AG08396 (cell line): Measurements from ENCODE around the gene B4GAT1.
"Not testable (repeated sequence)": the region's sequence is repeated elsewhere in the genome, so short reads cannot be mapped to it uniquely, and the experiment has no call there.

ENCODE experiments used
- DNase-seq: peaks from one replicate; pipeline ENCODE4 v3.0.0; 2012; ENCODE audit warnings: low spot score, mixed read lengths

The B4GAT1 gene

DNA sequence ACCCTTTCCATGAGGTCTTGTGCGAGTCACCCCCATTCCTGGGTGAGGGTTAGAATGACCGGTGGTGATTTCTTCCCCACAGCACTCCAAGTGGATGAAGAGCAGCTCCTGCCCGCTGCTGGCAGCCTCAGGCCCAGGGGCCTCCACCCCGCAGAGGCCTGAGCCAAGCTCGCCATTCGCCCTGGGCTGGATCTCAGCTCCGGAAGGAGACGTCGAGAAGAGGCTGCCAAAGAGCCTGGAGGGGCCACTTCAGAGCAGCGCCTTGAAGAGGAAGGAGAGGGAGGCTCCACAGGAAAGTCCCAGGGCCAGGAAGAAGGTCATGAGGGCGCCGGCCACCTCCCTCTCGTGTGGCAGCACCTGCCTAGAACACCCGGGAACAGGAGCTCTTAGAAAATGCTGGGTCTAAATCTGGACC is 15.8 kb upstream of the B4GAT1 start:
- no peak for DNase-seq

- no peak for DNase-seq
Observed at GRCh38 chr11:66362481-66363147, 15.2 kb upstream of the B4GAT1 start.

DNA sequence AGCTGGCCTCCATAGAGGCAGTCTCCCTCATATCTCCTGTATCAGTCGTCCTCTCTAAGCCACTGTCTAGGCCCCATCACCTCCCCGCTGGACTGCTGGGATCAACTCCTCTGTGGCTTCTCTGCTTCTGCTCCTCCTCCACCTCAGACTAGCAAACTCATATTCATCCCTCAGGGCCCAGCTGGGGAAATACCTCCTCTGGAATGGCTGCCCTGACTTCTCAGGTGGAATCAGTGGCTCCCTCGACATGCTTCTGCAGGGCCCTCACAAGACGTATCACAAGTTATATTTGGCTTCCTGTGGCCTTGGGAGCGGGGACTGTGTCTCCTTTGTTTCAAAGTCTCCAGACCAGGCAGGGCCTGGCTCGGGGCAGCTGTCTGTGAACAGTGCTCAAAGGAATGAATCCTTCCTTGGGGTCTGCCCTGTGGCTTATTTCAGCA is 14.1 kb upstream of the B4GAT1 start:
- DNase-seq, result peak; percentile 6

DNA sequence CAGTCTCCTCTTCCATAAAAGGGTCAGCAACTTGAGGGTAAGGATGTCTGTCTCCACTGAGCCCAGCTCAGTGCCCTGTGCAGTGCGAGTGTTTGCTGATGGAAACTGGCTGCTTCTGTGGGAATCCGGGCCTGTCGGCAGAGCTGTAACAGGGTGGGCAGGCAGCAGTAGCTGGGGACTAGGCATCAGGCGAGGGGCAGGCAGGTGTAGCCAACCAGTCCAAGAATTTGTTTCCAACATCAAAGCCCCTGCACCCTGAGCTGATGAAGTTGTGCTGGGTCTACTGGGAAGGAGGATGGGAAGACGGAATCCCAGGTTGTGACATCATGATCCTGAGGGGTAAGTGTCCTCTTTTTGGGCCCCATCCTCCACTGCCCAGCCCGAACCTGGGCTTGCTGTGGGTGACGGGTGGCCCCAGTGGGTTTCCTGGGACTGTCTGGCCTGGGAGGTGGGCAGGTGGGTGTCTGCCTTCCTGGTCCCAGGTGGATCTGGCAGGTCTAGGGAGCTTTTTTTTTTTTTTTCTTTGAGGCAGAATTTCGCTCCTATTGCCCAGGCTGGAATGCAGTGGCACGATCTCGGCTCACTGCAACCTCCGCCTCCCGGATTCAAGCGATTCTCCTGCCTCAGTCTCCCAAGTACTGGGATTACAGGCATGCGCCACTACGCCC is 13.1 kb upstream of the B4GAT1 start:
- peak; percentile 2 for DNase-seq

DNA sequence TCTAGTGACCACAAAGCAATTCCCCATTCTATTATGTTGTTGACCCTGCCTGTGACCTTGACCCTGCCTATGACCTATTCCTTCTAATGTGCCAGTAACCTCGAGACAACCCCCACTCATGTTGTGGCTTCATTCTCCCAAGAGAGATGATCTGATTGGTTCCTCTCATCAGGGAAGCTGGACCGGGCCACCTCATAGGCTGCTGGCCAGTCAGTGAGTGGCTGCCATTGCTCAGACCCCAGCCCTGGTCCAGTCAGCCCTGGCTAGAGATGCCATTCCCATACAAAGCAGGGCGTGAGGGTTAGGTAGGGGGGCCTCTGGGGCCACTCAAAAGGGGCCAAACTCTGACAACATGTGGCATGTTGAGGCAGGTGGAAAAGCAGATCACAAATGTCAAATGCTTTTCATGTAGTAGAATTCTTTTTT is 12.2 kb upstream of the B4GAT1 start:
- peak; percentile 7 for DNase-seq

DNA sequence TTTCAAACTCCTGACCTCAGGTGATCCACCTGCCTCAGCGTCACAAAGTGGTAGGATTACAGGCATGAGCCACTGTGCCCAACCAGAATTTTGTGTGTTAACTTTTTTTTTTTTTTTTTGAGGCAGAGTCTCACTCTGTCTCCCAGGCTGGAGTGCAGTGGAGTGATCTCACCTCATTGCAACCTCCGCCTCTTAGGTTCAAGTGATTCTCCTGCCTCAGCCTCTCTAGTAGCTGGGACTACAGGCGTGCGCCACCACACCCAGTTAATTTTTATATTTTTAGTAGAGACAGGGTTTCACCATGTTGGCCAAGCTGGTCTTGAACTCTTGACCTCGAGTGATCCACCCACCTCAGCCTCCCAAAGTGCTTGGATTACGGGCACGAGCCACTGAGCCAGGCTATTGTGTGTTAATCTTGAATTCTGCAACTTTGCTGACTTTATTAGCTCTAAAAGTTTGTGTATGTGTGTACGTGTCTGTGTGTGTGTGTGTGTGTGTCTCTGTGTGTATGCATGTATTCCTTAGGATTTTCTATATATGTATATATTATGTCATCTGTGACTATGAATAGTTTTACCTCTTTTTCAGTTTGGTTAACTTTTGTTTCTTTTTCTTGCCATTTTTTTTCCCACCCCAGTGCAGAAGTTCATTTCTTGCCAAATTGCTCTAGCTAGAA is 3.3 kb upstream of the B4GAT1 start:
- DNase-seq, result not testable (repeated sequence)

DNA sequence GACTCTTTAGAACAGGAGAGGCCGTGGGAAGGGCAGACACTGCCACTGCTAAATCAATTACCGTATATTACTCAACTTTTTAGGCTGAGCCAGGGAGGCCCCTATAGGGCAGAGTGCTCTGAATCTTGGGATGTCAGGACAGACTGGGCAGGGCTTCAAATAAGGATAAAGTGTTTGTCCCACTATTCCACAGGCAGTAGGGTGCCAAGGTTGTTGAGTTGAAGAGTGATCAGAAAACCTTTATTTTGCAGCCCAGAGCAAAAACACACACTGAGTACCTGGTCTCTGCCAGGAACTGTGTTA is 1.6 kb upstream of the B4GAT1 start:
- DNase-seq, result no peak

DNA sequence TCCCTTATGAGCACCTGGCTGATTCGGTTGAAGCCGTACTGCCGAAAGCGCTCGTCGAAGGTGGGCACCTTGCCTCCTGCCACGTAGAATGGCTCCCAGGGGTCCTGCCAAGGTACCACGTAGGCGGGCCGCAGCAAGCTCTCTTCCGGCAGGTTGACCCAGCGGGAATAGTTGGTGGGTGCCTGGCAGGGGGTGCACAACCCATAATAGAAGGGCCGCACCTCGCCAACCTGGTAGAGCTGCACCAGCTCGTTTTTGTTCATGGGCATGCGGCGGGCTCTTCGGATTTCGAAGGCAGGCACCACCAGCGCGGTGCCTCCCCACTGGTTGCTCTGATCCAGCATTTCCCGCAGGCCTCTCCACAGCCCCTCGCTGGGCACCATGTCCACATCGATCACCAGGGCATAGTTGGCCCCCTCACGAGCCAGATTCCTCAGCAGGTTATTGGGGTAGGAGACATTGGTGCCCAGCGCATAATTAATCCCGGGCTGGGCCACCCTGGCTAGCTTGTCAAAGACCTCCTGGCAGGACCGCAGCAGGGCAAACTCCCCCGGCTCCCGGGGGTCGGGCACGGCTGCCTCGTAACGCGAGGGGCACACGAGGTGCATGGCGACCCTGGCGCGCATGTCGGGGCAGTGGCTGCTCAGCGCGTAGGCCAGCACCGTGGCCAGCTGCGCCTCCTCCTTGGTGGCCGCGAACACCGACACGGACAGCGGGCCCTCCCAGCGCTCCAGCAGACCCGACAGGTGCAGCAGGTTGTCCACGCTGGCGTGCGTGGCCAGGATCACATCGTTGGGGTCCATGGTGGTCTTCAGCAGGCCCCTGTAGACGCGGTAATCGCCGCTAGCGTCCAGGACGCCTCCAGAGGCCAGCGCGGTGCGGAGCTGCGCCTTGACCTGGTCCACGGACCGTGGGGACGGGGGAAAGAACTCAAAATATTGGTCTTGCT is 679 bp downstream of the B4GAT1 start:
- DNase-seq, result no peak

DNA sequence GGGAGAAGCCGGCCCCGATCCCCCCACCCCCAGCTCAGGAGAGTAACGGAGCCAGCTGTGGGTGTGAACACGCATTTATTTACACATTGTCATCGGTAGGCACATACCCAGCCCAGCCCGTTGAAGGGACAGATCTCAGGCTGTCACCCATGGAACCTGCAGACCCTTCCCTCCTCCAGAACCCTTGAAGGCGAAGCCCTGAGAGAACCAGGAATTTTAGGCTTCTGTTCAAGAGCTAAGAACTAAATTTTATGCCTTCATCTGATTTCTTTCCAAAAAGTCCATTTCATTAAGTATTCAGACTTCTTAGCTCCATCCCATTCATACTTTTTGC is 2.1 kb downstream of the B4GAT1 start:
- DNase-seq, result no peak

DNA sequence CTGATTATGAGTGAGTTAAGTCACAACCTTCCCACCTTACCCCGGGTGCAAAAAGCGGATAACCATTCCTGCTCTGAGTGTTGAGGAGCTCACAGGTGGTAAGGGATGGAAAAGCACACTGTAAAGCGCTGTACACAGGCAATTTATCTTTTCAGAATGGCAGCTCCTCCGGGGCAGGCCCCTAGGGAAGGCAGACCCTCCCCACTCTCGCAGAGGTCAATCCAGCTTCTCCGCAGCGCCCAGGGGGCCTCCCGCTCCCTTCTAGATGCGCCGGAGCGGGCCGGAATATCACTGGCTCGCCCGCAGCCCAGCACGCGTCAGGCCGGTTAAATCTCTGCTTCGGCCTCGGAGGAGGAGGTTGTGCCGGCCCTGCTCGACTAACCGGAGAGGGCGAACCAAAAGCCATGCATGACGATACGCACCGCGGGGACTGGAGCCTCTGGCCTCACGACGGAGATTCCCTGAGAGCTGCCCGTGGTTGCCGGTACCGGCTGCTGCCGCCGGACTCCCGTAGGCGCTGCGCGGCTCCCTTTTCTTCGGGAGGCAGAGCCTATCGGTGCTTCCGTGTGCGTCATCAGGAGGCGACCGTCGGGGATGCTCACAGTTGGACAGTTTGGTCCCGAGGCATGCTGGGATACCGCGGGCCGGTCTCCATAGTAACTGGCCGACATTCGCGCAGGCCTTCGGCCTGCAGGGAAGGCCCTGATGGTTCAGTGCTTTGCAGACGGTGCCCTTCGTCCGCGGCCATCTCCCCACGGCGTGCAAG is 2.7 kb downstream of the B4GAT1 start, which contains the start of gene BRMS1:
Gene BRMS1, minus strand, starts transcription at position 555 of the 766 bp plus-strand sequence. CDS start 2,870 bp downstream, outside the sequence.
- DNase-seq, result peak; percentile 94

DNA sequence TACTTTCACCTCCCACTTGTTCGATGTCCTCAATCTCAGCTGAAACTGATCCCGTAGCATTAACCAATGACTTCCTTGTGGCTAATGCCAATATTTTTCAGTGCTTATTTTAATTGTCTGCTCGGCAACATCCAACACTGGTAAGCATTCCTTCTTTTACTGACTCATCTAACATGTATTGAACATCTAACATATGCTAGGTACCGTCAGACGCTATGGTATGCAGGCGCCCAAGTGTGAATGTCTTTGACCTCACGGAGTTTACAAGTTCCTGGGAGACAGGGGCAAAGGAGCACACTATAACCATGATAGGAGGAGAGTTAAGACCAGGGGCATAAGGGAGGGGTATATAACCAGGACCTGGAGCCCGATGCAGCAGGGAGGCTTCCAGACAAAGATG is 4.3 kb downstream of the B4GAT1 start:
- DNase-seq, result no peak

- no peak for DNase-seq
Observed at GRCh38 chr11:66341502-66342126, 5.8 kb downstream of the B4GAT1 start.

DNA sequence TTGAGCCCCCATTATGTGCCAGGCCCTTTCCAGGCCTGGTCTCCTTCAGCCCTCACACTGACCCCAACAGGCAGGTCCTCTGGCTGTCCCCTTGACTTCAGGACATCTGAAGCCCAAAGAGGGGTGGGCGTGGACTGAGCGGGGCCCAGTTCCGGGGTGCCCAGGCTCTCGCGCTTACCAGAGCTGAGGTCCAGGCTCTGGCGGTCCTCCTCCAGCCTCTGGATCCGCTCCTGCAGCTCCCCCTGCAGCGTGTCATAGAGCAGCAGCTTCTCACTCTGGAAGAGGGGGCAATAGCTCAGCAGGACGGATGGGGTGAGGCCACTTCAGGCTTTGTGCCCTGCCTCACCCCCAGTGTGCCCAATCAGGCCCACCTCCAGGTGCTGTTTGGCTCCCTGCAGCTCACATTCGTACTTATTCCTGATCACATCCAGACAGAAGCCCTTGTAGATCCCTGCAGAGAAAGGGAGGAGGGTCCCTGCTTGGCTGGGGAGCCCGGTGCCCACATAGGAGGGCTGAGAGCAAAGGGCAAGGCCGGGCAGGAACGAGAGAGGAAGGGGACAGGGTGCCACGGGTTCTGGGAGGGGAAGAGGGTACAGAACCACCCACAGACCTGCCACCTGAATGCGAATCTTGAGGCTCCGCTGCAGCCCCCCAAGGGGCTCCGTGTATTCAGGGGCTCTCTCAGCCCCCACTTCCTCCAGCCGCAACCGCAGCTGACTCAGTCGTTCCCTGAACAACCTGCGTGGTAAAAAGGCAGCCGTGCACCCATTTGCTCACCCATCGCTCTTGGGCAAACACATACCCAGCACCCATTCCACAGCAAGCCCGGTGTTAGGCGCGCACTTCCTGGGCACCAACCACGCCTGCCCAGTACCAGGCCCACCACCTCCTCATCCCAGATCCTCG is 6.6 kb downstream of the B4GAT1 start:
- DNase-seq, result no peak

- DNase-seq, result no peak
Observed at GRCh38 chr11:66339686-66340483, 7.5 kb downstream of the B4GAT1 start.

GRCh38 chr11:66339162-66339675 is 8.2 kb downstream of the B4GAT1 start:
- no peak for DNase-seq

DNA sequence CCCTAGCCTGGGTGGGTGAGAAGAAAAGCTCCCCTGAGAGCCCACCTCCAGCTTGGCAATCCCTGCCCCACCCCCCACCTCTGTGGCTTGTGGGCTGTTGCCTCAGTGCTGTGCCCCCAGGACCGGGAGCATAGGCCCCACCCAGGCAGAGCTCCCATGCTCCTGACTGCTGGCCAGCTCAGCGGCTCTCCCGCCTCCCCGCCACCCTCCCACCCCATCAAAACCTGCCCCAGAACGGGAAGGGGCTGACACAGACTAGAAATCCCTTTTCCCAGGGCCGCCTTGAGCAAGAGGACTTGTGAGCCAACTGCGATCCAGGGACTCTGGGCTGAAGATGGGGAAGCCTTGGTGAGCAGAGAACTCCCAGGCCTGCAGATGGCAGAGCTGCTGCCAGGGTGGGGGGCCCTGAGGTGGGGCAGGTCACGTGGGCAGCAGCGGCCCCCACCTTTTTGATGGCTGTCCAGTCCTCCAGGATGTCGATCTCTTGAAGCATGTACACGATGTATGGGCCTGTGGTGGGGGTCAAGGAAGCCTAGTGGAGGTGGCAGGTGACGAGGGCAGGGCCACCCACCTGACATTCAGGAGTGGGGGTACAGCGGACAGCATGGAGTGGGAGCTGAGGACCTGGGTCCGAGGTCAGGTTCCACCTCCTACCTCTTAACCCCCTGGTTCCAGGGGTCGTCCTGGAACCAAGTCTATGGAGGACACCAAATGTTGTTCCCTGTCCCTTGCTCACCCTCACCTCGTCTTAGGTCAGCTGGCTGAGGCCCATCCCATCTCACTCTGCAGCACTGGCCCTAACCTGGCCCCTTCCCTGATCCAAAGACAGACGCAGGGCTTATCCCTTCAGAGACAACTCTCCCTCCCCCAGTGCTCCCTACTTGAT is 8.9 kb downstream of the B4GAT1 start:
- no peak for DNase-seq

- DNase-seq, result no peak
Observed at GRCh38 chr11:66337103-66337899, 10.1 kb downstream of the B4GAT1 start.
